Kidney (tissue), 14 donors: Measurements from ENCODE around the gene ATL2. TPM values are rescaled to one million over a fixed set of nuclear protein-coding genes. Genes with fewer than 3 reads are reported as not detected.

ENCODE experiments used
- DNase-seq, 5 donors: peaks; one replicate each; pipeline ENCODE4 v3.0.0-alpha.2; 2013 to 2020
- FAIRE-seq: peaks from 2 replicates; lab custom pipeline; 2012; peaks lifted over from hg19 to GRCh38; lab: Jason Lieb, UNC
- H3K27ac ChIP-seq, 2 donors: one replicate each; pipeline ENCODE4 v1.7.0; 2013; ENCODE audit warnings: low read depth in 2 of 2, low read length in 2 of 2, inconsistent platforms in 1 of 2
- H3K27me3 ChIP-seq: one replicate; pipeline ENCODE4 v1.7.1; 2013; ENCODE audit warnings: low read length, inconsistent platforms; ENCODE audit not compliant: control insufficient read depth, insufficient read depth
- H3K36me3 ChIP-seq, 3 donors: one replicate each; pipeline versions ENCODE4 v1.7.0 to v1.7.1; 2013; ENCODE audit warnings: low read length in 3 of 3, control low read depth in 1 of 3, inconsistent platforms in 1 of 3; ENCODE audit not compliant: insufficient read depth in 3 of 3, control insufficient read depth in 2 of 3
- H3K4me1 ChIP-seq, 3 donors: one replicate each; pipeline versions ENCODE4 v1.7.0 to v1.7.1; 2013; ENCODE audit warnings: low read length in 3 of 3, inconsistent platforms in 1 of 3, low read depth in 1 of 3; ENCODE audit not compliant: control insufficient read depth in 2 of 3, insufficient read depth in 2 of 3
- H3K4me3 ChIP-seq, 3 donors: one replicate each; pipeline versions ENCODE4 v1.7.0 to v1.8.1; 2013; ENCODE audit warnings: low read length in 3 of 3, control low read depth in 1 of 3, inconsistent platforms in 1 of 3
- H3K9ac ChIP-seq, 3 donors: one replicate each; pipeline versions ENCODE4 v1.7.0 to v1.7.1; 2013; ENCODE audit warnings: low read length in 3 of 3, control low read depth in 1 of 3, inconsistent platforms in 1 of 3
- H3K9me3 ChIP-seq, 3 donors: one replicate each; pipeline versions ENCODE4 v1.7.0 to v1.7.1; 2013; ENCODE audit warnings: low read length in 3 of 3, control low read depth in 1 of 3, inconsistent platforms in 1 of 3; ENCODE audit not compliant: control insufficient read depth in 2 of 3, insufficient read depth in 1 of 3
- CTCF ChIP-seq: IDR thresholded peaks from 3 replicates; pipeline ENCODE4 v1.5.1; 2012; ENCODE audit warnings: mild to moderate bottlenecking, moderate library complexity, borderline replicate concordance; ENCODE audit not compliant: insufficient read depth; ENCODE audit errors: extremely low read depth
- intact Hi-C: fragments of 100-400 bp; cut with DNase I; formaldehyde crosslinking; loops from one replicate; pipeline ENCODE4 v1.11.1; 2022
- polyA plus RNA-seq: library from polyadenylated mRNA; stranded (reverse); fragments of 350-450 nt; fragmentation: Illumina TruSeq; extraction: RNeasy Lipid Tissue Mini Kit (QIAGEN cat#74804); gene quantifications from one replicate; pipeline ENCODE4 v1.2.3, GENCODE V29; 2014; ENCODE audit warnings: low read depth, low replicate concordance; ENCODE audit not compliant: insufficient read depth
- total RNA-seq: library from RNA; stranded (reverse); fragmentation: NEBNext Ultra II Directional; extraction: Animal tissue kit (Norgen Biotek cat#: 25700); gene quantifications from one replicate; pipeline ENCODE4 v1.2.1, GENCODE V29; 2021
- donor health status: control.
- donor health status: control.
- donor health status: control.
- donor health status: control.
- donor health status: control.
- donor health status: DM: yes; HTN: yes; CAD: no.
- donor health status: Normal renal cell carcinoma (clear cell type).

ATL2 gene
- total and polyA plus RNA-seq, 2 donors from 2014 or later = 22.0 to 52.1 TPM

GRCh38 chr2:38293152-38293865 lies 83.8 kb downstream of the ATL2 start:
- FAIRE-seq (no peak), DNase-seq (no peak)
- H3K27ac ChIP-seq = no peak overlapping the region

GRCh38 chr2:38290332-38290731 lies 86.7 kb downstream of the ATL2 start:
- intact Hi-C loops = no loop called here
- Histone ChIP-seq H3K9me3 (no peaks in the 10 kb centered on the region), H3K4me1 (peaks cover 0 to under 1% (median 0%) of the 10 kb centered on the region in 3 donors), H3K36me3 (no peaks in the 10 kb centered on the region), H3K9ac (no peak overlapping the region), H3K27ac (no peak overlapping the region), H3K27me3 (no peaks in the 10 kb centered on the region), H3K4me3 (no peak overlapping the region)
- no peak for FAIRE-seq
- no peak for TF ChIP-seq CTCF
- no peak for DNase-seq

More at GRCh38 chr2:38293152-38293865, 83.8 kb downstream of the ATL2 start:
- Histone ChIP-seq H3K9me3 (no peaks in the 10 kb centered on the region), H3K36me3 (peaks cover 6 to 16% (median 7%) of the 10 kb centered on the region in 3 donors), H3K4me1 (no peaks in the 10 kb centered on the region), H3K4me3 (no peak overlapping the region), H3K9ac (no peak overlapping the region), H3K27me3 (no peaks in the 10 kb centered on the region)
- intact Hi-C loops = no loop called here
- TF ChIP-seq CTCF = no peak

GRCh38 chr2:38284971-38285370 lies 92.1 kb downstream of the ATL2 start:
- no peak for TF ChIP-seq CTCF
- FAIRE-seq (no peak), DNase-seq (peak in 3 of 5 donors; percentile 33 to 53 (median 49))
- Histone ChIP-seq H3K4me1 (peaks cover 0 to 5% (median 0%) of the 10 kb centered on the region in 3 donors), H3K36me3 (no peaks in the 10 kb centered on the region), H3K27me3 (no peaks in the 10 kb centered on the region), H3K27ac (no peak overlapping the region), H3K4me3 (no peak overlapping the region), H3K9me3 (no peaks in the 10 kb centered on the region), H3K9ac (no peak overlapping the region)
- intact Hi-C loops = no loop called here
